Endothelial cell of umbilical vein (primary cell): Measurements from ENCODE around the gene LACTB. TPM values are rescaled to one million over a fixed set of nuclear protein-coding genes. Genes with fewer than 3 reads are reported as not detected.

Experiments
- BruUV-seq: library from RNA; stranded (reverse); fragments of 400-500 nt; replicated peaks from 2 replicates; lab custom pipeline; 2021; lab: Mats Ljungman, UMichigan
- CTCF ChIA-PET: fragments of 300-600, 350-600 bp; sonication (Branson Sonifier 250); formaldehyde crosslinking; loops from one replicate; lab custom pipeline; 2021; ENCODE audit warnings: antibody characterized with exemption, inconsistent platforms; lab: Charles Lee
- POLR2A ChIA-PET: fragments of 300-600, 350-600 bp; sonication (Branson Sonifier 250); formaldehyde crosslinking; loops from one replicate; lab custom pipeline; 2021; ENCODE audit warnings: antibody characterized with exemption, inconsistent platforms; lab: Charles Lee
- DNase-seq: peaks from one replicate; pipeline ENCODE4 v3.0.0-alpha.2; 2011; ENCODE audit warnings: low read depth, low spot score
- FAIRE-seq: peaks from 2 replicates; lab custom pipeline; 2011; peaks lifted over from hg19 to GRCh38; lab: Jason Lieb, UNC
- H2AFZ ChIP-seq: 2 replicates; pipeline ENCODE4 v1.6.0; 2012; ENCODE audit warnings: low read depth, low read length, control low read depth, inconsistent platforms
- H3K27ac ChIP-seq: 2 replicates; pipeline ENCODE4 v1.5.1; 2011; ENCODE audit warnings: low read depth, mild to moderate bottlenecking, control low read depth, low read length, moderate library complexity; ENCODE audit not compliant: insufficient read depth
- H3K27me3 ChIP-seq, 2 experiments: 2 replicates each; pipeline versions ENCODE4 v1.6.0 to v1.6.1; 2011; ENCODE audit warnings: low read length in 2 of 2, mixed read lengths in 1 of 2; ENCODE audit not compliant: control insufficient read depth in 2 of 2, insufficient read depth in 2 of 2
- H3K36me3 ChIP-seq, 2 experiments: 2 replicates in 1 of 2; 3 replicates in 1 of 2; pipeline ENCODE4 v1.5.1; 2011; ENCODE audit warnings: low read length in 2 of 2, mild to moderate bottlenecking in 1 of 2, moderate library complexity in 1 of 2; ENCODE audit not compliant: control insufficient read depth in 2 of 2, insufficient read depth in 2 of 2; ENCODE audit errors: extremely low read depth in 1 of 2
- H3K4me1 ChIP-seq: 3 replicates; pipeline ENCODE4 v1.5.1; 2011; ENCODE audit warnings: mild to moderate bottlenecking, low read length; ENCODE audit not compliant: control insufficient read depth, insufficient read depth; ENCODE audit errors: extremely low read depth
- H3K4me2 ChIP-seq: 2 replicates; pipeline ENCODE4 v1.6.1; 2011; ENCODE audit warnings: low read length, control low read depth, mixed read lengths; ENCODE audit not compliant: insufficient read depth
- H3K4me3 ChIP-seq, 3 experiments: fragments of 200-600 bp in 1 of 3; sonication (generic), shearing (Covaris generic) in 1 of 3; replicated peaks in 1 of 3; 2 replicates each; pipeline ENCODE4 v1.5.1; 2011 to 2016; ENCODE audit warnings: control low read depth in 3 of 3, low read length in 3 of 3, mild to moderate bottlenecking in 2 of 3, inconsistent platforms in 1 of 3, low read depth in 1 of 3, moderate library complexity in 1 of 3; ENCODE audit not compliant: insufficient read depth in 1 of 3
- H3K79me2 ChIP-seq: 2 replicates; pipeline ENCODE4 v1.6.0; 2012; ENCODE audit warnings: low read length, inconsistent platforms; ENCODE audit not compliant: control insufficient read depth, insufficient read depth
- H3K9ac ChIP-seq: replicated peaks from 2 replicates; pipeline ENCODE3; 2011; ENCODE audit warnings: low read length, control low read depth; ENCODE audit not compliant: insufficient read depth; ENCODE audit errors: extremely low read depth
- H3K9me1 ChIP-seq: replicated peaks from 3 replicates; pipeline ENCODE4 v1.6.0; 2011; ENCODE audit warnings: mild to moderate bottlenecking, low read length; ENCODE audit not compliant: control insufficient read depth, insufficient read depth; ENCODE audit errors: extremely low read depth
- H3K9me3 ChIP-seq: replicated peaks from 2 replicates; pipeline ENCODE4 v1.5.1; 2012; ENCODE audit warnings: low read length, inconsistent platforms; ENCODE audit not compliant: control insufficient read depth, insufficient read depth
- H4K20me1 ChIP-seq: replicated peaks from 2 replicates; pipeline ENCODE3; 2011; ENCODE audit warnings: mild to moderate bottlenecking, low read length; ENCODE audit not compliant: control insufficient read depth, insufficient read depth; ENCODE audit errors: extremely low read depth
- CTCF ChIP-seq, 2 donors: IDR thresholded peaks; 1 replicate in 1 of 2; 2 replicates in 1 of 2; pipeline ENCODE4 v1.5.1; 2011; ENCODE audit warnings: low read length in 2 of 2, mild to moderate bottlenecking in 2 of 2, moderate library complexity in 2 of 2, control low read depth in 1 of 2, inconsistent platforms in 1 of 2, low read depth in 1 of 2; ENCODE audit not compliant: insufficient read depth in 1 of 2; ENCODE audit errors: extremely low read depth in 1 of 2
- EZH2 ChIP-seq: IDR thresholded peaks from 2 replicates; pipeline ENCODE4 v1.6.1; 2012; ENCODE audit warnings: borderline replicate concordance, low read depth, mild to moderate bottlenecking, moderate library complexity, low read length, inconsistent platforms; ENCODE audit not compliant: severe bottlenecking
- FOS ChIP-seq: IDR thresholded peaks from 2 replicates; pipeline ENCODE4 v1.6.1; 2011; ENCODE audit warnings: mild to moderate bottlenecking, low read length, moderate library complexity, borderline replicate concordance; ENCODE audit not compliant: insufficient read depth
- GATA2 ChIP-seq: IDR thresholded peaks from 2 replicates; pipeline ENCODE4 v1.7.0; 2011; ENCODE audit warnings: low read depth, mild to moderate bottlenecking, moderate library complexity, mixed read lengths, low read length; ENCODE audit not compliant: insufficient read length, insufficient read depth
- JUN ChIP-seq: IDR thresholded peaks from 2 replicates; pipeline ENCODE4 v1.6.1; 2011; ENCODE audit warnings: borderline replicate concordance, low read depth; ENCODE audit not compliant: insufficient read length, insufficient read depth
- MAX ChIP-seq: IDR thresholded peaks from 2 replicates; pipeline ENCODE4 v1.6.1; 2011; ENCODE audit not compliant: insufficient read depth, insufficient read length
- MYC ChIP-seq: IDR thresholded peaks from one replicate; pipeline ENCODE4 v1.6.1; 2011; ENCODE audit warnings: mild to moderate bottlenecking, low read depth, low read length
- POLR2A ChIP-seq: IDR thresholded peaks from 2 replicates; pipeline ENCODE4 v1.6.1; 2012; ENCODE audit warnings: low read depth, mild to moderate bottlenecking, control low read depth, low read length
- POLR2AphosphoS5 ChIP-seq: IDR thresholded peaks from 2 replicates; pipeline ENCODE4 v1.6.1; 2012; ENCODE audit warnings: low read depth, mild to moderate bottlenecking, control low read depth, low read length, moderate library complexity; ENCODE audit not compliant: insufficient read depth
- dilution Hi-C: fragments of 300-500 bp; cut with MboI; formaldehyde crosslinking; loops from one replicate; pipeline ENCODE4 v1.15.0; 2019; ENCODE audit warnings: low sequenced_read_pairs; ENCODE audit not compliant: extremely low pct_ligation_motif_present
- intact Hi-C: fragments of 100-400 bp; cut with micrococcal nuclease; formaldehyde crosslinking; loops from one replicate; pipeline ENCODE4 v1.10.0; 2022
- polyA plus RNA-seq, 4 experiments: library from polyadenylated mRNA; depleted of rRNA in 3 of 4; stranded (reverse) in 3 of 4; unstranded in 1 of 4; fragments of >200 nt; gene quantifications; 2 replicates each; pipeline versions ENCODE4 v1.2.1 to v1.2.3, GENCODE V29; 2011 to 2012; ENCODE audit warnings: missing spikeins in 1 of 4
- total RNA-seq: library from RNA; stranded (reverse); gene quantifications from 2 replicates; pipeline ENCODE4 v1.2.3, GENCODE V29; 2021

LACTB gene
- total and polyA plus RNA-seq, 2 donors (not counting 3 experiments of a cell fraction or from before 2014, with no cell fraction given), result 14.0 to 26.1 TPM

- intact Hi-C loops, result loop anchor here (1.0 kb wide), 1 partner anchor 11 kb away; the partner anchor contains the start of gene LACTB
- Histone ChIP-seq H3K4me2 (no peak overlapping the region), H3K79me2 (no peaks in the 10 kb centered on the region), H3K27me3 (no peaks in the 10 kb centered on the region), H3K4me3 (no peak overlapping the region), H4K20me1 (no peaks in the 10 kb centered on the region), H3K9me1 (no peaks in the 10 kb centered on the region), H3K9ac (no peak overlapping the region), H3K9me3 (no peaks in the 10 kb centered on the region), H3K36me3 (no peaks in the 10 kb centered on the region), H3K27ac (no peak overlapping the region), H2AFZ (no peak overlapping the region), H3K4me1 (peaks cover 5% of the 10 kb centered on the region)
- ChIA-PET POLR2A (no interaction called here), CTCF (no interaction called here)
- no peak for FAIRE-seq
- dilution Hi-C loops, result no loop called here
- TF ChIP-seq JUN (no peak), FOS (no peak), EZH2 (no peak)
- no TSS peak for BruUV-seq
- DNase-seq, result no peak
Measured at GRCh38 chr15:63109920-63110319, 11.7 kb upstream of the LACTB start.

- Histone ChIP-seq H3K27ac (no peak overlapping the region), H3K4me1 (peaks cover 5% of the 10 kb centered on the region), H2AFZ (no peak overlapping the region), H3K4me2 (no peak overlapping the region), H3K27me3 (no peaks in the 10 kb centered on the region), H3K79me2 (no peaks in the 10 kb centered on the region), H3K9ac (no peak overlapping the region), H3K9me1 (no peaks in the 10 kb centered on the region), H3K9me3 (no peaks in the 10 kb centered on the region), H3K36me3 (no peaks in the 10 kb centered on the region), H4K20me1 (no peaks in the 10 kb centered on the region), H3K4me3 (no peak overlapping the region)
- DNase-seq (no peak), FAIRE-seq (peak; percentile 18)
- dilution Hi-C loops (no loop called here), intact Hi-C loops (loop anchor here (1.0 kb wide), 1 partner anchor 11 kb away; the partner anchor contains the start of gene LACTB)
- no TSS peak for BruUV-seq
- ChIA-PET POLR2A (interaction anchor here (0.6 kb wide), 1 partner anchor 166 kb away, joined by 4 read pairs; no protein-coding TSS in a partner anchor), CTCF (no interaction called here)
- TF ChIP-seq POLR2A, result no peak
- no peak for TF ChIP-seq JUN
- TF ChIP-seq MAX, result no peak
- TF ChIP-seq MYC, result no peak
- no peak for TF ChIP-seq CTCF (IDR thresholded peaks at IDR 0.05; ENCODE audit: extremely low read depth in 1 of 2, insufficient read depth in 1 of 2, low read depth in 1 of 2, low read length in 2 of 2)
- no peak for TF ChIP-seq FOS
- no peak for TF ChIP-seq EZH2
- TF ChIP-seq GATA2, result no peak
- TF ChIP-seq POLR2AphosphoS5, result no peak
Measured at GRCh38 chr15:63110428-63111026, 11.1 kb upstream of the LACTB start.
